Gastrocnemius medialis (tissue), 4 donors: ENCODE measurements around the gene FAM204A.

Experiments used
- CTCF ChIP-seq, 5 experiments: fragments of 450-650 bp in 3 of 5; fragments of 200-600 bp in 2 of 5; sonication (generic) in 2 of 5; IDR thresholded peaks in 4 of 5; conservative IDR thresholded peaks in 1 of 5; 1 replicate in 4 of 5; 2 replicates in 1 of 5; pipeline ENCODE4 v1.5.1; 2016 to 2019; ENCODE audit warnings: antibody characterized with exemption in 5 of 5, mild to moderate bottlenecking in 3 of 5, moderate library complexity in 3 of 5
- POLR2A ChIP-seq, 2 donors: fragments of 450-650 bp; IDR thresholded peaks; one replicate each; pipeline ENCODE4 v1.6.1; 2017; ENCODE audit warnings: antibody characterized with exemption in 2 of 2, mild to moderate bottlenecking in 2 of 2, moderate library complexity in 2 of 2

DNA sequence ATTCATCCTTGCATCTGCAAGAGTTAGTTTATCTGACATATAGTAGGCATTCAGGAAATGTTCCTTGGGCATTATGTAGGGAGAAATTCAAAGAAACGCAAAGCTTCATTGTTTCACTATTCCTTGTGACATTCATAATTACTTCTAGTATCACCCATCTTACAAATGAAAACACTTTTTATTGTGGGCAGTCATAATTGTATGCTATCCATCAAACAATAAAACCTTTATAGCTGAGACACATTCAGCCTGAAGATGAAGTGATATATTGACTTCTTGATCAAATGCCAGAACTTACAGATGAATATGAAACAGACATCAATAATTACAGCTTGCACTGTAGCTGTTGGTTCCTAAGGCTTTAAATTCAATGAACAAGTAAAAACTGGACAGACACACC is 36.4 kb downstream of the FAM204A start:
- TF ChIP-seq CTCF (IDR thresholded peaks at IDR 0.05 in 4 of 5, conservative IDR thresholded peaks at IDR 0.05 in 1 of 5) (no peak), POLR2A (IDR thresholded peaks at IDR 0.05) (no peak)
